Measurements from ENCODE around the gene MAP3K8.
"Not testable (repeated sequence)": the region's sequence is repeated elsewhere in the genome, so short reads cannot be mapped to it uniquely, and the experiment has no call there.

MAP3K8 gene

DNA sequence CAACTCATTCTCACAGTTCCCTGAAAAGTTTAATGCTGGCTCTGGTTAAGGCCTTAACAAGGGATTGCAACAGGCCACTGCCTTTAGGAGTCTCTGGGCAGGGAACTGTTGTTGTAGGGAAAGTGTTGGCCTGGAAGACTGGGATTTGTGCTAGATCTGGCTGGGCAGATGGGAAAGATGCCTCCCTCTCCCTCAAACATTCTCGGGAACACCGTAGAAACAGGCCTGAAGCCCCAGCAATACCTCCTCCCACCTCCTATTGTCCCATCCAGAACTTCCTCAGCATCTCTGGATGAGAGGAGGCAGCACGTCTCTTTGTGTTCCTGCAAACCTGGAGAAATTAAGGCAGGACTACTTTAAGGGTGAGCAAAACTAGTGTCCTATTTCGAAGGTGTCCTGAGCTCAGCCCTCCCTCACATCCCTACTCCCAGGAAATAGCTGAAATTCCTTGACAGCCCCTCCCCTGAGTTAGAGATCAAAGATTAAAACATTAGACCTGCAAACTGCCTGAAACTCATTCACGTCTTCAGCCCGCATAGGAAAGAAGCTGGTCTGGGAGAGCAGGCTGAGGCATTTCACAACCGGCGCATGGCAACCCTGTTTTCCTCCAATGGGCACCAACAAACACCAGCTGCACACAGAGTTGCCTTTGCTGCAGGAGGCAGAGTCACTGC is 10.9 kb upstream of the MAP3K8 start:
- DNase-seq (ENCODE audit: low spot score) = peak; percentile 25

DNA sequence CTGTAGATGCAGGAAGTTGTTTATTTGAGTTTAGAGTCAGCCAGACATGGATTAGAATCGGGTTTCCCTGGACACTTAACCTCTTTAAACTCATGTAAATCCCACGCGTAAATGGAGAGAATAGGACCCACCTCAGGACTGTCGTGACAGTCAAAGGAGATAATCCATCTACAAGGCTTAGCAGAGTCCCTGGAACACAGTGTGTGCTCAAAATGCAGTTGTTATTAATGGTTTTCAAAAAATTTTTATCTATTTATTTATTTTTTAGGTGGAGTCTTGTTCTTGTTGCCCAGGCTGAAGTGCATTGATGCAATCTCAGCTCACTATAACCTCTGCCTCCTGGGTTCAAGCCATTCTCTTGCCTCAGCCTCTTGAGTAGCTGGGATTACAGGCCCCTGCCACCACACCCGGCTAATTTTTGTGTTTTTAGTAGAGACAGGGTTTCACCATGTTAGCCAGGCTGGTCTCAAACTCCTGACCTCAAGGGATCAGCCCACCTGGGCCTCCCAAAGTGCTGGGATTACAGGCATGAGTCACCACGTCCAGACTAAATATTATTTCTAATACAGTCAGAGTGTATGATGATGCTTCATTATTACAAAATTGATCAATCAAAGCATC is 10.2 kb upstream of the MAP3K8 start:
- not testable (repeated sequence) for DNase-seq (ENCODE audit: low spot score)

DNA sequence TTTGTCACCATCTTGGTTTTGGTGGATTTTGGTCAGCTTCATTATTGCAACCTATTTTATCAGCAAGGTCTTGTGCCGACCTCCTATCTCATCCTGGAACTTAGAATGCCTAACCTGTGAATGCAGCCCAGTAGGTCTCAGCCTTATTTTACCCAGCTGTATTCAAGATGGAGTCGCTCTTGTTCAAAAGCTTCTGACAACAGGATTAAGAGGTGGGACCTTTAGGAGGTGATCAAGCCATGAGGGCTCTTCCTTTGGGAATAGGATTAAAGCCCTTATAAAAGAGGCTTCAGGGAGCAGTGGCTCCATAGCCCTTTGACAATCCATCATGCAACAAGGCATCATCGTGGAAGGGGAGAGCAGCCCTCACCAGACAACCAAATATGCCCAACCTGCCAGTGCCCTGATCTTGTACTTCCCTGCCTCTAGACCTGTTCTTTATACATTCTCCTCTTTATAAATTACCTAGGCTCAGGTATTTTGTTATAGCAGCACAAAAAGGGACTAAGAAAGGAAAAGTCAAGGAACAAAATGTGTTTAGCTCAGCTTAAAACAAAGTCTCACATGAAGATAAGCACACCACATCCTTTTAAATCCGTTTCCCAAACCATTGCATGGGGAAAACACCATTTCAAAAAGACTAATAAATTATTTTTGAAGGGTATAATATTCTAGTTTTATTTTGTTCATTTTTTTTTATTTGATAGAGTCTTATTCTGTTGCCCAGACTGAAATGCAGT is 8.5 kb upstream of the MAP3K8 start:
- no peak for DNase-seq (ENCODE audit: low spot score)

DNA sequence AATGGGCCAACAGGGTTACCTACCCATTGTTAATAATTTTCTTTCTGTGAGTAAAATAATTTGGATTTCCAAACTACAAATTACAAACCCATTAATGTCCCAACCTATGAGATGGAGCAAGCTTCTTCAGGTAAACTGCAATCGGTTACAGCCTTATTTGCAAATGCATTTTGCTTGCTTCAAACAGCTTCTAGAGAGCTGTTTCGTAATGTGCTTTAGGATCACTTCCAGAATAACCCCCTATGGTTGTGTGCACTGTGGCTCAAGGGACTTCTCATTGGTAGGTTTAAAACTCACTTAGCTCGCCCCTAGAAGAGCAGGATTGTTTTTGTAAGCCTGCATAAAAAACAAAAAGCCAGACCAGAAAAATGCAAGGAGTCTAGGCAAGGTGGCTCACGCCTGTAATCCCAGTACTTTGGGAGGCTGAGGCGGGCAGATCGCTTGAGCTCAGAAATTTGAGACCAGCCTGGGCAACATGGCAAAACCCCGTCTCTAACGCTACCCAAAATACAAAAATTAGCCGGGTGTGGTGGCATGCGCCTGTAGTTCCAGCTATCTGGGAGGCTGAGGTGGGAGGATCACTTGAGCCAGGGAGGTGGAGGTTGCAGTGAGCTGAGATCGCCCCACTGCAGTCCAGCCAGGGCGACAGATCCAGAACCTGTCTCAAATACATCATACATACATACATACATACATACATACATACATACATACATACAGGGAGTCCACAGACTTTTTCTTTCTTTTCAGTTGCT is 3.3 kb upstream of the MAP3K8 start:
- DNase-seq (ENCODE audit: low spot score) = no peak

DNA sequence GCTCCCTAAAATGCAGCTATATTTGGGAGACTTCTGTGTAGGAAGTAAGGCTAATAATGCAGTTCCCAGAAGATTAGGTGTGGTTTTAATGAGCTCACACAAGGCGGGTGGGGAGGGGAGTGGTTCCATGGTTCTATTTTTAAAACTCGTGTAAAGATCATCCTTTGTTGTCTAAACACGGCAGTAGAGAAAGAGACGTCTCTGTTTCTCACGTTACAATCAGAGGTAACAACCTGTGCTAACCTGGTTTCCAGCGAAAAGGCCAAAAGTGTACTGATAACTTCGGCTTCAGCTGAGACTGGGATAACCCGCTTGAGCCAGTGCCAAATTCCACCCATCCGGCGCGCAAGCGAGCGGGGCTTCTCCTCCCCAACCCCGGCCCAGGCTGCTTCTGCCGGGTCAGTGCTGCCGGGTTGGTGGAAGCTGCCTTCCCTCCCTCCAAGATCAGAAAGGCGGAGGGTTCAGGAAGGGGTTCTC is 2.5 kb upstream of the MAP3K8 start:
- peak; percentile 27 for DNase-seq (ENCODE audit: low spot score)

DNA sequence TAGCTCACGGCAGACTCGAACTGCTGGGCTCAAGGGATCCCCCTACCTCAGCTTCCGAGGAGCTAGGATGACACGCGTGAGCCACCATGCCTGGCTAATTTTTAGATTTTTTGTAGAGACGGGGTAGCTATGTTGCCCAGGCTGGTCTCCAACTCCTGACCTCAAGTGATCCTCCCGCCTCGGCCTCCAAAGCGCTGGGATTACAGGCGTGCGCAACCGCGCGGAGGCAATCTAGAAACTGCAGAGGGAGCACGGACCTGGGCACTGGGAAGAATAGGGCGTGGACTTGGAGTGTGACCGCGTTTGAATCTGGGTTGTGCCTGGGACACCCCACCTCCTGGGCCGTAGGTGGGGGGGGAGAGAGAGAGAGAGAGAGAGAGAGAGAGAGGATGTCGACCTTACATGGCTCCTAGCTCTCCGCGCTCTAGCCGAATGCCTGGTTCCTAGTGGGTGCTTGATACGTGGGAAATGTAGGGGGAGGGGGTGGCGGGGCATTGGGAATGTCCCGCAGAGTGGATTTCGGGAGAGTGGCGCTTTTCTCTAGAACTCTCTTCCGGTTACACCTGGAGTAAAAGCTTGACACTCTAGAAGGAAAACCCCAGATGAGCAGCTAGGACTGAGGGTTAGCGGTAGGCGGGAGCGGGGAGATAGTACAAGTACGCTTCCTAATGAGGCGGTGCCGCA is 1.2 kb upstream of the MAP3K8 start:
- DNase-seq (ENCODE audit: low spot score) = no peak

DNA sequence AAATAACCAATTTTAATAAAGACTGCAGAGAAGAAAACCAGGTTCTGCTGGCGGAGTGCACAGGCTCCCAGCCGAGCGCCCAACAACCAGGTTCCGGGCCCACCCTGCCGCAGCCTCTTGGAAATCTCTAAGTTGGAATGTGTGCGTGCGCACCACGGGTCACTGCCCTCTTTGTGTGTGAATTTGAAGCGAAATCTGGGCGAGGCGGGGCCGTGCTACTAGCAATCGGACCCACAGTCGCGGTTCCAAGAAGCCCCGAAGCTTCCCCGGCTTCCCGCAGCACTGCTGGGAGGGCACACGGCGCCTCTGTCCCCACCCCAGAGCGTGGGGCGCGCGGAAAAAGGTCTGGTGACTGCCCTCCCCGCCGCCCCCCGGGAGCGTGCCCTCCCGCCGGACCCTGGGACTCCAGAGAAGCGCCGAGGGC is 666 bp upstream of the MAP3K8 start:
- peak; percentile 71 for DNase-seq (ENCODE audit: low spot score)

DNA sequence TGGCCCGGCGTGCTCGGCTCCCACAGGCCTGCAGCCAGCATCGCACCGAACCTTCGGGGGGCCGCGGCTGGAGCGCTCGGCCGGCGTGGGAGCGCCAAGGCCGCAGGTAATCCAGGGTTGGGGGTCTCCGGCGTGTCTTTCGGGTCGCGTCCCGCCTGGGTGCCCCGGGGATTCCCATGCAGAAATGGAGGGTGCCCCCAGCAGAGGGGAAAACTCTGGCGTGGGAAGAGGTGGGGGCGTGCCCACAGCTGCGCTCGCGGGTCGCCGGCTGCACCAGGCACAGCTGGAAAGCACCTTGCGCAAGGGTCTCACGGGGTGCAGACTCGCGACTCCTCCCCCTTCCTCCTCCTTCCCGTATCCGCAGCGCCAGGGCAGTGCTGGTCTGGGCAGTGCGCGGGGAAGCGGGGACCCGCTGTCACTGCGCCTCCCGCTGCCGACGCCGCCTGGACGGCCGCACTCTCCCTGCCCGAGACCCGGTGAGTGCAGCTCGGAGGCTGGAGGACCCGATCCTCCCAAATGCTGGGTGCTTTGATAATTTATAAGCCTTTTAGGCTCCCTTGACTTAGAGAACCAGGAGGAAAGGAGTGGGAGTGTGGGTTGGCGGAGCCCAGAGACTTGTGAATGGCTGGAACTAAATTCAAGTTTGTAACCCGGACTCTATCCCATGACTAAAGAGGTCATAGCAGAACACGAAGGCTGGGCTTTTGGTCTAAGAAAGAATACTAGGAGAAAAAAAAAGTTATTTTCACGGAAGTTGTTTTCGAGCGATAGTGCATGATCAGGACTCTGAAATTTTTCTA is 489 bp downstream of the MAP3K8 start:
- peak; percentile 85 for DNase-seq (ENCODE audit: low spot score)

DNA sequence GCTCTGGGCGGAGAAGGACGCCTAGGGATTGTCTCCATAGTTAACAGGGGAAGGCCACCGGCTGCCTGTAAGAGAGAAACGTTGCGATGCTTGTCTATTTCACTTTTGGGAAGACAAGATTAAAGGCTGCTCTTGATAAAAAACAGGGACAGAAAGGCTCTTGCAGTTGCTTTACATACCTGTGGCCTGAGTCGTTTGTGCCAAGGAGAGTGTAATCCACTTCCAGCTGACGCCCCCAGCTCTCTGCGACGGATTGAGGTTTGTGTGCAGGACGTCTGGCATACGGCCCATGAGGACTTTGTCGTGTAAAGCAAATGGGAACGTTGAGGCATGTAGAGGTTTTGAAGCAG is 1.1 kb downstream of the MAP3K8 start:
- DNase-seq (ENCODE audit: low spot score) = peak; percentile 29

DNA sequence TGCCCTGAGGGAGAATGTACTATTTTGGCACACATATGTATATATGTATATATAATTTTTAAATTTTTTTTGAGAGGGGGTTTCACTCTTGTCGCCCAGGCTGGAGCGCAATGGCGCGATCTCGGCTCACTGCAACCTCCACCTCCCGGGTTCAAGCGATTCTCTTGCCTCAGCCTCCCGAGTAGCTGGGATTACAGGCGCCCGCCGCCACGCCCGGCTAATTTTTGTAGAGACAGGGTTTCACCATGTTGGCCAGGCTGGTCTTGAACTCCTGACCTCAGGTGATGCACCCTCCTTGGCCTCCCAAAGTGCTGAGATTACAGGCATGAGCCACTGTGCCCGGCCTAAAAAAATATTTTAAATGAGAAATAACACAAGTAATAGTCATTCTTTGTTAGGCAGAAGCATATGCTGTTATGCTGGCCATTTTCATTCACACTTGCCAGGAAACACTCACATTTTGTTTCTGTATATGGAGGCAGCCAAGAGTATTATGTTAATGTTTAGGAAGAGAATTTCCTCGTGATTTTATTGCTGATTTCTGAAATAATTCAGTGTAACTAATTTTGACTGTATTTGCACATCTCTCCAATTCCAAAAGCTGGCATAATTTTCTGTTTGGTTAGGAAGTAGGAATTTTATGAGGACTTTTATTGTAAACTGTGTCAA is 1.6 kb downstream of the MAP3K8 start:
- DNase-seq (ENCODE audit: low spot score) = not testable (repeated sequence)

DNA sequence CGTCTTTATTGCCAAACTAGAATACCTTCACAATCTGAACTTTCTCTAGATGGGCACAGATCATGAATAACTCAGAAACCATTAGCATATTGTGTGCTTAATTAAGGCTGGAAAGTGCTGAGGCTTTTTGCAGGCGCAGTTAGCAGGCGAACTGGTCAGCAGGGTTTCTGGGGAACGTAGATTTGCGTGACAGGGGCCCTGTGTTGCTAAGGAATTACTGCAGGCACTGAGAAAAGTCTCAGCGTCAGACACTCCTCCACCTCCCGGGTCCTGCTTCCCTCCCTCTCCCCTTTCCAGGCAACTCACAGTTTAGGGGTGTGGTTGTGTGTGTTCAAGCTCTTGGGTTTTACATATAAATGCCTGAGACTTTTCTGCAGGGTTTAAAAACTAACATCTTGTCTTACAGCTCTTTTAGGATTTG is 2.2 kb downstream of the MAP3K8 start:
- DNase-seq (ENCODE audit: low spot score) = peak; percentile 67

DNA sequence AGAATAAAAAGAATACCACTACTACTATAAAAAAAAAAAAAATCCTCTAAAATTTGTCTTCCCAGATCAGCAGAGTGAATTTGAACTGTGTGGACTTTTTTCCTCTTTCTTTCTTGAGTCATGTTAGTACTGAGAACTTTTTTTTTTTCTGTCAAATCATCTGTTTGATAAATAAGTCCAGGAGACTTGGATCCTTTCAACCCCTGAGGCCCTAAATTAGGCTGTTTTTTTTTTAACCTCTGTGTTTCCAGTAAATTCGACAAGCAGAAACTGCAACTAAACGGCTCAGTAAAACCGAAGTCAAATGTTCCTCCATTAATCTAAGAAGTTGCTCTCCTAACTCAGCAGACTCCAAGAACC is 2.7 kb downstream of the MAP3K8 start:
- no peak for DNase-seq (ENCODE audit: low spot score)

DNA sequence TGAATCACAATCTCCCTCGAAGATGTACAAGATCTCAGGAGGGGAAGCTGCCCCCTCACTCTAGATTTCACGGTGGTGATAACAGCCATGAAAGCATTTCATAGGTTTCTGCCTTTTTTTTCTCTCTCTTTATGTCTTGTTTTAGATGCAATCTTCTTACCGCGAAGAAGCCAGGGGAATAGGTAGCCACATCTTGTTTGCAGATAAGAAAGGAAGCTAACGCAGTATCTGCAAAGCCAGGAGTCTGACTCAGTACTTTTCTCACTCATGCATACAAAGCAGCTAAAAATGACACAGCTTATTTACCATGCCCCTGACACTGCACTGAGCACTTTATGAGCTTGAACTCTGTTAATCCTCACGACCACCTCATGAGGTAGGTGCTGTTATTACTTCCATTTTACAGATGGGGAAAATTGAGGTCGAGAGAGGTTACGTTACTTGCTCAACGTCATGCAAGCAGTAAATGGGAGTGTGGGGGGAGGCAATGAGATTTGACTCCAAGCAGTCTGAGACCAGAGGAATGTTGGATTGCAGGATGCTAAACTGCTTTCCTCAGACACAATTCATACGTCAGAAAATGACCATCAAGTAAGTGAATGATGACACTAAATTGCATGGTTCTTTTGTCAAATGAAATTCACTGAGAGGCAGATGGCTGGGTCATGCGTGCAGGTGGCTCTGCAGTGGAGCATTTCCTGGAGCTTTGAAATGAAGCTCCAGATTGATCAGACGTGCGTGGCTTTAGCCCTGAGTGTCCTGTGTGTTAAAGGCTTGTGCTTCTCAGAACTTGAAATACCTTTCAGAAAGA is 3.3 kb downstream of the MAP3K8 start:
- DNase-seq (ENCODE audit: low spot score) = peak; percentile 25

DNA sequence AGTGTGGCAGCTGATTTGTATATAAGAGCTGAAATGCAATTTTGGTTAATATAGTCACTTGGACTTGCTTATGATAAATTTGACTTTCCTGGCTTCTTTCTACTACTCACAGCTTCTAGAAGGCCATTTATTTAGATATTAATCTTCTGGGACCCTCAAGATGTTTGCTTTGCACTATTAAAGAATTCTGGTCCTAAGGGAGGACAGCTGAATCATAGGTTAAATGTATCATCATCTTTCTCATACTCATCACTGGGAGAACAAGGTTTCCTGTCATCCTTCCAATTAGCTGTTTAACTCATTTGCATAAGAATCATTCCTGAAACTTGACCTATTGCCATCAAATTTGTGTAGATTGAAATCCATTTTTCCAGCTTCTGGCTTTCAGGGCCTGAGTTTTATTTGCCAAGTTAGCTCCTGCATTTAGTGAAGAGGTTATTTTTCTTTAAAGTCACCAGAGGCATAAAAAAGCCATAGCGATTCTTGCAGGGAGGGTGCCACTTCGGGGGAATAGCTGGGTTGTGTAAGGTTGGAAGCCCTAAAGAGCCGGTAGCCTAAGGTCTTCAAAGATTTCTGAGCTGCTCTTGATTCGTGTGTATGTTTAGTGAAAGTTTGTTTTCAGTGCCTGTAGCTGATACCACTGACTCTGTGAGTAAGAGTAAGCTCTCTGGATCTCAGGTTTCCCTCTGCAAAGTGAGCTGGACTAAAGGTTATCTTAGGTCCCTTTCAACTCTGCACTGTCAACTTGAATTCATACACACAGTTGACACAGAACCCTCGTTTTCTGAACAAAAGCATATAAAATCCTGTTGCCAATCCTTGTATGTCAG is 4.3 kb downstream of the MAP3K8 start:
- peak; percentile 19 for DNase-seq (ENCODE audit: low spot score)

DNA sequence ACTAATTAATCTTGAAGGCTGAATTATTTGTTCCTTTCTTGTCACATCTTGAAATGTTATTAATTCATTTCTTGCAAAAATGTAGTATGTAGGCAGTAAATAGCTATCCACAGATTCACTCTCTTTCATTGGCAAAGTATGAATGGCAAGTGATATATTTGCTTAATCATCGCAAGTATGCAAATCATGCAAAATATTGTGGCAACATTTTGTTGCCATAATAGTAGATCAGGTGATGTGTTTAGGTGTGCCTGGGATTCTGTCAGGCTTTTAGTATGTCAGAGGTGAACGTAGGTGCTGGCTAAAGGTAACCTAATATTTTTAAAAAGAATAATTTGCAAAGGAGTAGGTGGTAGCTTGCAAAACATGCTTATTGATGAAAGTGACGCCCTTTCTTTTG is 5.9 kb downstream of the MAP3K8 start:
- no peak for DNase-seq (ENCODE audit: low spot score)

DNA sequence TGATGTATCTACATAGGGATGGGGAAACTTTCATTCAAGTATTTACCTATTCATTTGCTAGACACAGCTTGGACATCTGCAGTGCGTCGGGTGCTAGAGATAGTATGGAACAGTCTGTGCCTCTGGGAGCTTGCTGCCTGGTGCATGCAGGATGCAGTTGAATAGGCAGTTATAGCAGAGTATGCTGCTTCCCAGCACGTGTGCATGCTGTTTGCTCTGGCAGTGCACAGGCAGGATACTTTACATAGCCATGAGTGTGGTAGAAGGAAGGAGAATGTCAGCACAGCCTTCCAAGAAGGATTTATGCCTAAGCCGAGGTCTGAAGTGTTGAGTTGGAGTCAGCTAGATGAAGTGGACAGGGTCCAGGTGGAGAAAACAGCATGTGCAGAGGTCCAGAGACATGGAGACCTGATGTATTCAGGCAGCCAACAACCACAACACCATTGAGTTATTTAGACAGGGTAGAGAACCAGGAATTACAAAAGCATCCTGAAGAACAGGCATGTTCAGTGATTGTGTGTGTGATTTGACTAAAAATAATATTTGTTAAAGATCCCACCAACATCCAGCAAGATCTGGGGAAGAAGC is 8.1 kb downstream of the MAP3K8 start:
- DNase-seq (ENCODE audit: low spot score) = no peak

DNA sequence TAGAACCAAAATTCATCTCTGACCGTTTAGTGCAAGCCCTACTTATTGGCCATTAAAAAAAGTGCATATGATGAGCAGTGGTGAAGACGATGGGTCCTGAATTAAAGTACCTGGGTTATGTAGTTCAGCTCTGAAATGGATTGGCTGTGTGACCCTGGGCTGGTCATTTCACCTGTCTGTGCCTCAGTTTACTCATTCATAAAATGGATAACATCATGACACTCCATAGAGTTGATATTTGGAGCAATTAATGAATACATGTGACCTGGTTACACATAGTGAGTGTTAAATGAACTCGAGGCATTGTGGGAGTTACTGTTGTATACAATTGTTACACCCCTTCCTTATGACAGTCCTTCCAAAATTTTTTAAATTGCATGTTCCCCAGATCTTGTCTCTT is 9.1 kb downstream of the MAP3K8 start:
- DNase-seq (ENCODE audit: low spot score) = no peak

DNA sequence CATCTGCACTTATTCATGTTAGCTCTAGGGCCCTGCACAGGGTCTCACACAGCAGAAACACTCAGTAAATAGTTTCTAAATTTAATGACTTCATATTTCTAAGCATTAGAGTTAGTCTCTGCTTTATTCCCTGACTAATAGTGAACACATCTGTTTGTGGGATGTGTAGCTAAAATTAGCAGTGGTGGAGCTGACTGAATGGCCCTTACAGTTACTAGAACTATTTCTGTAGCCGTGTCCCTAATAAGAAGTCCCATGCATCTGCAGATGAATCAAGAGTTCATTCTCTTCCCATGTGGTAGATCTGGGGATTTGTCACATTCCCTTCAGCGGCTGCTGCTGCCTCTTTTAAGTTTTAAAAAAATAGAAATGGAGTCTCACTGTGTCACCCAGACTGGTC is 11.7 kb downstream of the MAP3K8 start:
- peak; percentile 71 for DNase-seq (ENCODE audit: low spot score)
